SKM-1 treated with dmso at 0.1 percent for 144 hours (cell line): ENCODE measurements around the gene LCN6.

Source experiments
- DNase-seq: peaks from one replicate; lab custom pipeline; 2025; ENCODE audit not compliant: unreplicated experiment; lab: John Stamatoyannopoulos, UW

The LCN6 gene

DNA sequence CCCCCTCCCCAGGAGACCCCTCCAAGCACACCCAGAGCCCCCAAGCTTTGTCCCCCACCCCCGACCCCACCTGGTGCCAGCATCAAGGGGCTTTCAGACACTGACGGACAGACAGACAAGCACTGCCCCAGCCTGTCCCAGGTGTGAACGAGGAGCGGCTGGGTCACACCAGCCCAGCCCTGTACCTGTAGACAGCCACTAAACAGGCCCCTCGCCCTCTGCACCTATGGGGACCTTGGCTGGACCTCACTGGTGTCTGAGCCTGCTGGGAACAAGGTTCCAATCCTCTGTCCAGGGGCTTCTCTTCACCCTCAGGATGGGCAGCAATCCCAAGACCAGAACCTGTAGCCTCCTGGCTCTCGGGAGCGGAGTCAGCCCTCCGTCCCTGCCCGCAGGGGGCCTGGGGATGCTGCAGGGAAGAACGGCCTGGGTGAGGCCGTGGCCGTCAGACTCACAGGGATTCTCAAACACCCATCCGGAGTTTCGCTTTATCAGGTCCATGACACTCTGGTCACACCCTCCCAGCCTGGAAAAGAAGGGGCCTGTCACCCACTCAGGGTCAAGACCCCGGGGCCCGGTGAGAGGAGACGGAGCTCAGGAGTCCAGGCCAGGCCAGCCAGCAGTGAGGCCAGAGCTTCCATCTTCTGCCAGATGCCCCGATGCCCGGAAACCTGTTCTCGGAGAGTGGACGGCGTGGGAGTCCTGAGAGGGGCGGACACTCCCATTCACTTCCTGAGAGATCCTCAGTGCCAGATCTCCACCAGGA is 2.8 kb downstream of the LCN6 start:
- no peak for DNase-seq

DNA sequence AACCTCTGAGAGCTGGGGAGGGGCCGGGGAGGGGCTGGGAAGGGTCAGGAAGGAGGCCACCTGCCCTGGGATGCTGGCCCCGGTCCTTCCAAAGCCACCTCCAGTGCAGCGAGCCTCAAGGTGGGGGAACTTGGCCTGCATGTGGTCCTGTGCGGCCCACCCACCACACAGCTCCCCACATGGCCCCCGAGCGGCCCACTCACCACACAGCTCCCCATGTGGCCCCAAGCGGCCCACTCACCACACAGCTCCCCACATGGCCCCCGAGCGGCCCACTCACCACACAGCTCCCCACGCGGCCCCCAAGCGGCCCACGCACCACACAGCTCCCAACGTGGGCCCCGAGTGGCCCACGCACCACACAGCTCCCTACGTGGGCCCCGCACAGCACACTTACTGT is 3.6 kb downstream of the LCN6 start:
- DNase-seq = no peak

DNA sequence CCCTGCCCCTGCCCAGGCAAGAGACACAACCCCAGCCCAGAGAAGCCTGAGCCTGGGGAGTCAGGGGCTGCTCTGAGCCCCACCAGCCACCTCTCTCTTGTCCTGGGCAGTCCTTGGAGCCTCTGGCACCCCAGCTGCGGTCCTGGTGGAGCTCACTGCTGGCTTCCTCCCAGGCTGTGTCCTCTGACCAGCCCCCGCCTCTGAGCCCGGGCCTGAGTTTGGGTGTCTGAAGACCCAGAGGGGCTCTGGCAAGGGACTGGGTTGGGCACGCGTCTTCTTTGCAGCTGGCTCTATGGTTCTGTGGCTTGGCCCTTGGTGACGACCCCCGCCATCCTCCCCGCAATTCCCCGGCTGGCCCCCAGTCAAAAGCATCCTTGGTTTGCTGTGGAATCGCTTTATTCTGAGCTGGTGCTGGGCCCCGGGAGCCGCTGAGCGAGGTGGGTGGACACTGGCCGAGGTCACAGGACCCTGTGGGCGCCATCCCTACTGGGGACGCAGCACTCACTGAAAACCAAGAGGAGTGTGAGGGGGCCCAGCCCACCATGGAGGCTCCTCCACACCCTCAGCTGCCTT is 4.6 kb downstream of the LCN6 start:
- no peak for DNase-seq

DNA sequence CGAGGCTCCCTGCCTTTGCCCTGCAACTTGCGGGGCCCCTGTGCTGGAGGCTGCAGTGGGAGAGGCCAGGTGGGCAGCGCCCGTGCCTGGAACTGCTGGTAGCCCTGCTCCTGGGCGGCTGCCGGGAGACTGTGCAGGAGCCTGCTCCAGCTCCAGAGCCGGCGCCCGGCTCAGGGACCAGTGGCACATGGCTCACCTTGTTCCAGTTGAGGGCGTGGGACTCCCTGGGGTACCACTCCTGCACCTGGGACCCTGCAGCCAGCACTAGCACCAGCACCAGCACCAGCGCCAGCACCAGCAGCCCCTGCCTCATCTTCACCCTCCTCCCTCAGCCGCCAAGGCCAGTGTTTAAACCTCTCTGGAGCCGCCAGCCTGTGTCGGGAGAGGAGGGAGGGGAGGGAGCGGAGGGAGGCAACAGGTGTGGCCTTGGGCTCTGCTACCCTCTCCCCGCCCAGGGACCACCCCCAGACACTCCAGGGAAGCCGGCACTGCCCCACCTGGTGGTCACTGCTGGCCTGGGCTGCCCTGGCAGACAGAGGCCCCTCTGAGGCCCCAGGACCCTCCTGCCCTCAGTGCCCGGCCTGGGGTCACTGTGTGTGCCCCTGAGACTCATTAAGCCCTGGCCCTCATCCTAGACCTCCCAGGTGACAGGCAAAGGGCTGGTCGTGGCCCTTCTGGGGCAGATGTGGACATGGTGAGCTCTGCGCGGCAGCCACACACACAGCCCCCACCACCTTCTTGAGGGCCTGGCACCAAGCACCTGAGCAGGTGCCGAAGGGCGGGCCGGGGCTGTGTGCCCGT is 5.5 kb downstream of the LCN6 start, which contains the start of gene LCN10:
Gene LCN10, minus strand, starts transcription at position 350 of the 801 bp plus-strand sequence. Its CDS starts 37 bp downstream, at position 313.
- DNase-seq = no peak

DNA sequence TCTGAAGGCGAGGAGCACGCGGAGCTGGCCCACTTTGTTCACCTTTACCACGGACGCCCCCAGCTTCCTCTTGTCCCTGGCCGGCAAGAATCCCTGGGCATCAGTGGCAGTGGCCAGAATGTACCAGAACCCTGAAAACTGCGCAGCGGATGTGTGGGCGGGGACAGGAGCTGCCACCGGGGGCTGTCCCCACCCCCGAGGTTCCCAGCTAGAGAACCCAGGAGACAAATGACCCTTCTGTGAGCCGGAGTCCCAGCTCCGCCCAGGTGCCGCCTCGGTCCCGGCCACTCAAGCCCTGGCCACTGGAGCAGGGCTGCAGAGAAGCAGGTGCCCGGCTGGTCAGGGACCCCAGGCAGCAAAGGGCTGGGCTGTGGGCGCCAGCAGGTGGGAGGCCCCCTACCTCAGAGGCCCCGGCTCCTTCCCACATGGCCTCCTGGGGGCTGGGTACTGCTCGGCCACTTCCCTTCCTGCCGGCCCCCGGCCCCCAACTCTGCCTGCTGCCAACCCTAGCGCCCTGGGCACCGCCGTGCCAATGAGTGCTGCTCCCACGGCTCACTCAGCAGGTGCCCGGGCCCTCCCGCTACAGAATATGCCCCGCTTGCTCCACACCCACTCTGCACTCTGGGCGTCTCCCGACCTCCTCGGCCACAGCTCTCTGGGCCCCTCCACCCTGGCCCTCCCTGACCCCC is 6.3 kb downstream of the LCN6 start:
- DNase-seq = no peak

DNA sequence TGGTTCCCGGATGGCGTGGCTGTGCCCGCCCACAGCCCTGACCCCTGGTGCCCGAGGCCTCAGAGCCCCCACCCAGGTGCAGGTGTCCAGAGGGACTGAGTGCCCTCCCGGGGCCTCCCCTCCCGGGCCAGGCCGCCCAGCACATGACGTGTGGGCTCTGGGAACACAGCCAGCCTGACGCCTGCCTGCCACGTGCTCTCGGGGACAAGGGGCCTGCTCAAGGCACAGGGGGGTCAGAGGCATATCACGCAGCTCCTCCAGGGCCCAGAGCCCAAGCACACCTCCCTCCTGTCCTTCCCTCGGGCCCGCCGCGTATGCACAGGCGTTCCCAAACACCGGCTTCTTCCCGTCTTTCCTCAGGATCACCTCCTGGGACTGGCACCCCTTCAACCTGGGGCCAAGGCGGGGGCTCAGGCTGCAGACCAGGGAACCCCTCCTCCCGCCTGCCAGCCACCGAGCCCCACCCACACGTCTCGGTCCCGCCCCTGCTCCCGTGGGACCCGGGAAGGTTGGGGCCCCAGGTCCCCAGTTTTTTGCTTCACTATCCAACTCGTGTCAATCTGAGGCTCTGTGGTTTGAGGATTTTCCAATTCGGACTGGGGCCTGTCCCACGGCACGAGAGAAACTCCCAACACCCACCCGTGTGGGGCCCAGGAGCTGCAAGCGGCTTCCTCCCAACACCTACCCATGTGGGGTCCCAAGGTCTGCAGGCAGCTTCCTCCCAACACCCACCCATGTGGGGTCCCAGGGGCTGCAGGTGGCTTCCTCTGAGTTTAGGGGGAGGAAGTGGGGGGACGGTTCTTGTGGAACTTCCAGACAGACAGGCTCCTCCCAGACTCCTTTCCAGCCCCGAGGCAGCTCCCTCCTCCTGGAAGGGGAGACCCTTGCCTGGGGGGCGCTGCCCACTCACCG is 7.1 kb downstream of the LCN6 start:
- no peak for DNase-seq

DNA sequence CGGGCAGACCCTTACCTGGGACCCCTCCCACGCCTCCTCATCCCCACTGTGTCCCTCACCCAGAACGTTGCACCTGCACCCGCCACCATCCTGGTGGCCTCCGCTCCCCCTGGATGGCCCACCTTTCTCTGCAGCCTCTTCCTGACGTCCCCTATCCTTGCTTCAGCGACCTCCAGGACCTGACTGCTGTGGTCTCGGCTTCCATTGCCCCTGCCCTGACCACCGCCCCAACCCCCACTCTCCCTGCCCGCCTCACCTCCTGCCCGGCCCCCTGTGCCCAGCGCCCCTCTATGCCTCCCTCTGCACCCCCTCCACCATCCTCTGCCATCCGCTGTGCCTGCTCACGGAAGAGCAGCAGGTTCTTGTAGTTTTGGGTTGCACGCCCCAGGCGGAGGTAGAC is 7.8 kb downstream of the LCN6 start:
- DNase-seq = no peak

DNA sequence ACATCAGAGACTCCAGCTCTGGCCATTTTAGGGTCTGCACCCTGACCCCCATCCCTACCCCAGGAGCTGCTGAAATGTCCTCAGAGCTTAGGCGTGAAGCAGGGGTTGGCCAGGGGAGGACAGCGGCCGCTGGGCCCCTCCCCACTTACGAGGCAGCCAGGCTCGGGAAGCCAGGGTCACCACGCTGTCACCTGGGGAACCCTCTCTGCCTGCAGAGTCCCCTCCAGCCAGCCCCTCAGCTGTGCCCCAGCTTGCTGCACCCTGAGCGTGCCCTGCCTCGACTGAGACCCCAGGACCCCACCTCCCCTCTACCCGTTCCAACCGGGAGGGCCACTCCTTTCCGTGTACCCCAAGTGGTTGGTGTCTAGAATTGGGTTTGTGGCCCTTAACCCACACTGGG is 8.3 kb downstream of the LCN6 start:
- DNase-seq = no peak

DNA sequence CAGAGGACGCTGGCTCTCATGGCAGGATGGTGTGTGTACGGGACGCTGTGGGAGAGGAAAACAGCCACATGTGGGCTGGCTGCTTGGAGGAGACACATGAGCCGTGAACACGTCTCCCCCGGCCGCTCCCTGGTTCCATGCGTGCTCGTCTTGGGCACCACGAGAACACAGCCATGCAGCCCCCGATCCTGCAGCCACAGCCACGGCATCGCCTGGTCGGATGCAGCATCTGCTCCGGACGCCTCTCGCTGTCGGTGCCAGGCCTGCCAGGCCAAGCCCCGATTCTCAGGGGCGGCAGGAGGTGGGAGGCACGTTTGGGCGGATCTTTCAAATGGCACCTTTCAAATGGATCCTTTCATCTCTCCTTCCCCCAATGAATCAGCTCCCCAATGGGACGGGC is 8.8 kb downstream of the LCN6 start:
- DNase-seq = no peak

DNA sequence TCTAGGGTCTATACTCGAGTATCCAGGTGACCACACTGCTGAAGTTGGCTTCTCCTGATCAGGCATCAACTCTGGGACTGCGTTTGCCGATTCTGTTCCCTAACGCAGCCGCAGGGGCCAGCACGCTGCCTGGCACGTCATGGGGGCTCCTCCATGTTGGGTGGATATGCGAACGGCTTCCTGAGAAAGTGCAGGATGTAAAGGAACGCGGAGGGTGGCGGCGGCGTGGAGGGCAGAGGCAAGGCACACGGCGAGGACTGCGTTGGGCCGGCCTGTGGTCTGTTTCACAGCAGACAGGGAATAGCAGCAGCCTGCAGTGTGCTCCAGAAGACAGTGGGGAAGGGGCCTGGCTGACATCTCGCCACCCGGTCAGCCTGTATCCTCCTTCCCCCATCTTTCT is 9.4 kb downstream of the LCN6 start:
- no peak for DNase-seq

DNA sequence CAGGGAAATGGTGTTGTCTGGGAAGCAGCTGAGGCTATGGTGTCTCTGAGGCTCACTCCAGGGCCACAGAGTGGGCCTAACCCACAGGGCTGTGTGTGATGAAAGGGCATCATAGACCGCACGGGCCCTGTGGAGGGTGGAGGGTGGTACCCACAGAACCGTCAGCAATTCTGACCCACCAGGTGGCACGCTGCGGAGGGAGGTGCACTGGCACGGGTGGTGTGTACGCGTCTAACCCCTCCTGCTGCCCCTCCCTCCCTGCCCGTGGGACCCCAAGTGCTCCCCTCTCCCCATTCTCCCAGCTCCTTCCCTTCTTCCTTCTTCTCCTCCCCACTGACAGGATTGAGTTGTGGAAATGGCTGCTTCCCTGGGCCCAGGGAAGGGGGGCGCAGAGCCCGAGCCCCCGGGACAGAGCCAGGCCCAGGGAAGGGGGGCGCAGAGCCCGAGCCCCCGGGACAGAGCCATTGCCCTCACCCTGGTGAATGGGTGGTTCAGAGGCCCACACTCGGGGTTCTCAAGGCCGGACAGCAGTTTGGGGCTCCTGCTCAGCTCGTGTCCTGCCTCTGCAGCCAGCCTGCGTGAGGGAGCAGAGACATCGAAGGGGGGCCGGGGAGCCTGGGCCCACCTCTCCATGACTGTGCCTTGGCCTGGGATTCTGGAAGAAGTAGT is 12.4 kb downstream of the LCN6 start:
- DNase-seq = no peak

DNA sequence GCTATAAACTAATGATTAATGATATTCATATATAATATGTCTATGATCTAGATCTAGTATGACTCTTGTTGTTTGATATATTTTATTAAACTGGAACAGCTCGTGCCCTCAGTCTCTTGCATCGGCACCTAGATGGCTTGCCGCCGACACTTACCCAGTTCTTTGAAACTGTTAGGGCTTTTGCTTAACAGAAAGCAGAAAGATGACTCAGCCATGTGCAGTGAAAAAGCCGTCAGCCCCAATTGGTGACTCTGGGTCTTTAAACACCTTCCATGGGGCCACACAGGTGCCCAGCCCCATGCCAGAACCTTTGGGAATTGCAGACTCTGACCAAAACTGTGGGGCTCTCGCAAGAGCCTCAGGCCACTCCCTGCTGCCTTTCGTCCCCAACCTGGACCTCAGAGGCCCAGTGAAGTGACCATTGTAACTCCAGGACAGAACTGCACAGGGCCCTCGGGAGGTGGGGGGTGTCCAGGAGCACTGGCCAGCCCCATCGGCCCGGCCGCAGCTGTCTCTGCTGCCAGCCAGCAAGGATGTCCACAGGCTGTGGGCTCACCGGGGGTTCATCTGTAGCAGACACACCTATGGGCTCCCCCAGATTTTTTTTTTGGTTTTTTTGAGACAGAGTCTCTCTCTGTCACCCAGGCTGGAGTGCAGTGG is 13.4 kb downstream of the LCN6 start:
- no peak for DNase-seq

DNA sequence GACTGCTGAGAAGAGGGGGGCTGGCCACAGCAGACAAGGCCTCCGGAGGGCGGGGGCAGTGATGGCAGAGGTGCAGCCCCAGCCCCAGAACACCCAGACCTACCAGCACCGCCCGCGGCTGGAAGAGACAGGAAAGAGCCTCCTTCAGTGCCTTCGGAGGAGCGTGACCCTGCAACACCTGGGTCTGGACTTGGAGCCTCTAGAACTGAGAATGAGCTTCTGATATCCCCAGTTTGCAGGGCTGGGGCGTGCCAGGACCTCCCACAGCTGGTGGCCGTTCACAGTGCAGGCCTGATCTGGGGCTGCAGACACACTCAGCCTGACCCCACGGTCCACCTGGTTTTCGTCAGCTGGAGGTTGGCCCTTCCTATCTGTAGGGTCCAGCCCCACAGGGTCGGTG is 14.7 kb downstream of the LCN6 start:
- no peak for DNase-seq

DNA sequence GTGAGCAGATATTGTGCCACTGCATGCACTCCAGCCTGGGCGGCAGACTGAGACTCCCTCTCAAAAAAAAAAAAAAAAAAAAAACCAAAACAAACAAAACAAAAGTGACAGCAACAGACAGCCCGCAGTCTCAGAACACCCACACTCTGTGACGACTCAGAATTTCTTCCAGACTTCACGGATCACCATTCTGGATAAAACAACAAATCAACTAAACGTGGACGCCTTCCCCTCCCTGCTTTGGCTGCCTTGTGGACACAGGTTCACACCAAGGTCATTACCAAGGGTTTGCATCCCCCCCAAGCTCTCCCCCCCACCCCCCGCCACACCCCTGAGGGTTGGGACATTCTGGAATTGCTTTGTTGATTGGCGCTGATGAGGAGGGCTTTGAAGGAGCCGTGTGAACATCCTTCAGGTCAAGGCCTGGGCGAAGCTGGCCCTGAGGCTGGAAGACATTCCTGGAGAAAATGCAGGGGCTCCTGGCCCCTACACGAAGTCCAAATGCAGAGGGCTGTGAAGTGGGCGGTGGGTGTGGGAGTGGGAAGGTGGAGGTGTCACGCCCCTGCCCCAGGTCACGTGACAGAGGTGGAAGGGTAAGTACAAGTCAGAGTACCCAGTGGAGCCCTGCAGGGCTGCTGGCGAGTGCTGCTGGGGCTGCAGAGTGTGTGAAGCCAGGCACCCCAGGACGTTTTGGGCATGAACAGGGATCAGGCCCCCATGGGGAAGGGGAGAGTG is 15.7 kb downstream of the LCN6 start:
- no peak for DNase-seq

DNA sequence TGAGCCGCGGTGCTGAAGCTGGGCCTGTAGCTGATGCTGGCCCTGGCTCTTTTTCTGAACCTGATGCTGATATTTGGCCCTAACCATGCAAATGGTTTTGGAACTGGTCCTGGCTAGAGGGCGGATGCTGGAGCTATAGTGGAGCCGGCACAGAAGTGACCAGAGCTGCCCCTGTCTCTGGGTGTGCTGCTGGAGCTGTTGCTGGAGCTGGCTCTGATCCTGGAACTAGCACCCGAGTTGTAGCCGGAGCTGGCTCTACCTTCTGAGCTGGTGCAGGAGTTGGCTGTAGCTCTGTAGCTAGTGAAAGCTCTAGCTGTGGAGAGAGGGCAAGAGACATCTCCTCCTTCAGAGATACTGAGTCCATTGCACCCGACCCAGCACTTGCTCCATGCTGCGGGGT is 18.4 kb downstream of the LCN6 start:
- DNase-seq = no peak

DNA sequence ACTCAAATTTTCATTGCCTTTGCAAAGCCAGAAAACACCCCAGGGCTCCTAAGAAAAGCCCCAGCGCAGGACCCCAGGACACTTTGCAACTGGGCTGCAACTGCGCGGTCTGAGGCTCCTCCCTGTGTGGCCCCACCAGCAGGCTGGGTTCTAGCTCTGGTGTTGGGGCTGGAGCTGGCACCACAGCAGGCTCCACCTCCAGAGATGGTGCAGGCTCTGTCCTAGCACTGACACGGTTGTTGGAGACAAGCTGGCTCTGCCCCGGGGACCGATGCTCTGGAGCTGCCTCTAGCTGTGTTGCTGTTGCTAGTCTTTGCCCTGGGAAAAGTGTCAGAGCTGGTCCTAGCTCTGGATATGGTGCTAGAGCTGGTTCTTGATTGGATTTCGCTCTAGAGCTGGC is 19.2 kb downstream of the LCN6 start:
- no peak for DNase-seq

DNA sequence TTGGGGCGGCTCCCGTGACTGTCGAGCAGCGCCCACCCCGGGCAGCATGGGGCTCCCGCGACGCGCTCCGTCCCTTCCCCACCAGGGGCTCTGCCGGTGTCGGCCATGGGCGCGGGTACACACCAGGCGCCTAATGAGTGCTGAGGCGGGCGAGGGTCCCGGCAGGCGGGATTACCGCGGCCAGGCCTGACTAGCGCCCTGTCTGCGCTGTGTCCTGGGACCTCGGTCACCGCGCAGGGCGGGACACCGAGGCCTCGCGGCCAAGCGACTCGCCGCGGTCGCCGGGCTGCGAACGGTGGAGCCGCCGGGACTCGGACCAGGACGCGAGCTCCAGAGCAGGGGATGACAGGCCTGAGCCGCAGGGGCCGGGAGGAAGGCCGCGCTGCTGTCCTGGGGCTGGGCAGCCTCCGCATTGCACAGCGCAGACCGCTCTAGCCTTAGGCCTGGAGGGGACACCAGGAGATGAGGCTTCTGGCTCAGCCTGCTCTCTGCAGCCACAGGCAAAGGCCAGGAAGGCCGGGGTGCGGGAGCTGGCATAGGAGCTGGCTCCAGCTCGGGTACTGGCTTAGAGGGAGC is 19.7 kb downstream of the LCN6 start:
- DNase-seq = no peak

DNA sequence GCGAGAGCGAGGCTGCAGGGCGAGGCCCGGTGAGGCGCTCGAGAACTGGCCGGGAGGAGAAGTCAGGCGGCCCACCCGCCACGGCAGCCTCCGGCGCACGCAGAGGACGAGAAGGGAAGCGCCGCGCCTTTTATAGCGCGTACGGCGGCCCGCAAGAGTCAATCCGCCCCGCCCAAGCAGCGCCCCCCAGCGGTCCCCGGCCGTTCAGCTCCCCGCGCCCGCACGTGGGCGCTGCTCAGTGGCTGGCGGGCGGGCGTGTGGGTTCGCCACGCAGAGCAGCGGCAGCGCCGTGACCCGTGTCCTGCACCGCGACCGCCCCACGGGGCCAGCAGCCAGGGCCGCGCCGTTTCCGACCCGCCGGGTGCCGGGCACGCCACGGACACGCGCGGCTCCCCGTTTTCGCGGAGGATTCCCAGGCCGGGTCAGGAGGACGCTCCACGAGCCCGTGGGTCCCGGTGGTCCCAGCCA is 20.2 kb downstream of the LCN6 start:
- DNase-seq = peak; percentile 78
